GM12872 (cell line): Measurements from ENCODE around the gene SCN4B.

Source experiments
- TF ChIP-seq, protein P1 (sequence below): IDR thresholded peaks from 3 replicates; pipeline ENCODE4 v1.5.1; 2011; ENCODE audit warnings: low read depth, mild to moderate bottlenecking, low read length, moderate library complexity; ENCODE audit not compliant: insufficient read depth

Gene SCN4B

GRCh38 chr11:118133816-118134215, 18.8 kb downstream of the SCN4B start:
- TF ChIP-seq, protein P1, sequence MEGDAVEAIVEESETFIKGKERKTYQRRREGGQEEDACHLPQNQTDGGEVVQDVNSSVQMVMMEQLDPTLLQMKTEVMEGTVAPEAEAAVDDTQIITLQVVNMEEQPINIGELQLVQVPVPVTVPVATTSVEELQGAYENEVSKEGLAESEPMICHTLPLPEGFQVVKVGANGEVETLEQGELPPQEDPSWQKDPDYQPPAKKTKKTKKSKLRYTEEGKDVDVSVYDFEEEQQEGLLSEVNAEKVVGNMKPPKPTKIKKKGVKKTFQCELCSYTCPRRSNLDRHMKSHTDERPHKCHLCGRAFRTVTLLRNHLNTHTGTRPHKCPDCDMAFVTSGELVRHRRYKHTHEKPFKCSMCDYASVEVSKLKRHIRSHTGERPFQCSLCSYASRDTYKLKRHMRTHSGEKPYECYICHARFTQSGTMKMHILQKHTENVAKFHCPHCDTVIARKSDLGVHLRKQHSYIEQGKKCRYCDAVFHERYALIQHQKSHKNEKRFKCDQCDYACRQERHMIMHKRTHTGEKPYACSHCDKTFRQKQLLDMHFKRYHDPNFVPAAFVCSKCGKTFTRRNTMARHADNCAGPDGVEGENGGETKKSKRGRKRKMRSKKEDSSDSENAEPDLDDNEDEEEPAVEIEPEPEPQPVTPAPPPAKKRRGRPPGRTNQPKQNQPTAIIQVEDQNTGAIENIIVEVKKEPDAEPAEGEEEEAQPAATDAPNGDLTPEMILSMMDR, result no peak

DNA sequence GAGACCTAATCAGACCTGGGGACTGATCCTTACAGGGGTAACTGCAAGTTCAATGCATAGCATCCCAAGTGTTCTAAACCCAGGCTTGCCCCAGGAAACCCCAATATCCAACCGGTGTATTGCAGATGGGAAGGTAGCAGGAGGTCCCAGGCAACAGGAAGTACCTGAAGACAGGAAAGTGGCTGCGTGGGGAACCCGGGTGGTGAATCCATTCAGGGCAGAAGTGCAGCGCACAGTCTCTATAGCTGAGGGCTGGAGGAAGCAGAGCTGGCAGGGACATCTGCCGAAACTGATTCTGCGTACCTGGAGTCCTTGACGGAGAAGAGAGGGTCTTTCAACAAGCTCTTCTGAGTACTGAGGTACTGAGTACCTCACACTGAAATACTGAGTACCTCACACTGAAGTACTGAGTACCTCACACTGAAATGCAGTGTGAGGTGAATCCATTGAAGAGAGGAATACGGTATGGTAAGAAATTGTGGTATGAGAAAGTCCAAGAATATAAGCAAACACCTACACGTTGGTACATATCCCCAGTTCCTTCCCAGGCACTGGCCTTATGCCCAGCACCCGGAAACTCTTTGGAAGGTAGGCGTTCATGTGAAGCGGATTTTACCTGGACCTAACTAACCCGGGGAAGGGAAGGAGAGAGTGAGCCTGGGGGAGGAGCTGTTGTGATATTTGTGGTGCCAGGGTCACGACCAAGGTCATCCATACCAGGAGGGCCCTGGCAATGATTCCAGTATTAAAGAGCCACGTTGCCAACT, 20.1 kb downstream of the SCN4B start:
- TF ChIP-seq, protein P1, result no peak

DNA sequence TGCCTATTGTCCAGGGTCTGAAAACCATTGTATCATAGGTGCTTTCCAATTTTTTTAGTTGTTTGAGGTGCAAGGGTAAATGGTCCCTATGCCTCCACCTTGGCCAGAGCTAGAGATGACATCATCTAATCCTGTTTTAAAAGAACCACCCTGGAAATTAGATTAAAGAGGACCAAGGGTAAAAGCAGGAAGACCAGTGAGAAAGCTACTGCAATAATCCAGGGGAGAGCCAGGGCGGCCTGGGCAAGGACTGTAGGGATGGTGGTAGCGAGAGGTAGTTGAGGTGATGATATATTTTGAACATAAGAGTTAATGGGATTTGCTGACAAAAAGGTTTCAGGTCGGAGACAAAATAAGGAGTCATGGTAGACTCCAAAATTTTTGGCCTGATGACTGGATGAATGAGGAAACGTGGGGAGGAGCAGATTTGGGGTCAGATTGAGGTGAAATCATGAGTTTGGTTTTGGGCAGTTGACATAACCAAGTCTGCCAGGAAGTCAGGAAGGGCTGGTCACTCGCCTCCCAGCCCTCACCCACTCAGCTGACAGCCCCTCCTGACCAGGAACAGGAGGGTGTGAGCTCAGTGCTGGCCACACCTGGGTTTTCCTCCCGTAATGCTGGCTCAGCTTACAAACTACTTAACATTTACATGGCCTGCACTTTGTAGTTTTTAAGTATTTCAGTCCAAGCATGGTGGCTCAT, 23.0 kb downstream of the SCN4B start:
- TF ChIP-seq, protein P1, result no peak

GRCh38 chr11:118128721-118129470, 23.7 kb downstream of the SCN4B start:
- TF ChIP-seq, protein P1, result no peak

DNA sequence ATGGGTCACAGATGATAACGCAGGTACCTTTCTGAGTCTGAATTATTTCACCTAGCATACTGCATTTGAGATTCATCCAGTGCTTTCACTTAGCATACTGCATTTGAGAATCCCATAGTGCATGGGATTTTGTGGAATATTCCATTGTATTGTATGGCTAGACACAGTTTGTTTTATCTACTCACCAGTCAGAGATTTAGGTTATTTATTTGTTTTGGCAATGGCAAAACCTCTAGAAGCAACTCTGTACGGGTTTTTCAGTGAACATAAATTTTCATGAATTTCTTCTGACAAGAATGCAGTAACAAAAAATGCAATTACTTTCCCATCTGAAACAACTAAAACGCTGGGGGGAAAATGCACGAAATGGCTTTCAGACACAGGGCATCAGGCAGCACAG, 24.3 kb downstream of the SCN4B start:
- TF ChIP-seq, protein P1, result no peak

DNA sequence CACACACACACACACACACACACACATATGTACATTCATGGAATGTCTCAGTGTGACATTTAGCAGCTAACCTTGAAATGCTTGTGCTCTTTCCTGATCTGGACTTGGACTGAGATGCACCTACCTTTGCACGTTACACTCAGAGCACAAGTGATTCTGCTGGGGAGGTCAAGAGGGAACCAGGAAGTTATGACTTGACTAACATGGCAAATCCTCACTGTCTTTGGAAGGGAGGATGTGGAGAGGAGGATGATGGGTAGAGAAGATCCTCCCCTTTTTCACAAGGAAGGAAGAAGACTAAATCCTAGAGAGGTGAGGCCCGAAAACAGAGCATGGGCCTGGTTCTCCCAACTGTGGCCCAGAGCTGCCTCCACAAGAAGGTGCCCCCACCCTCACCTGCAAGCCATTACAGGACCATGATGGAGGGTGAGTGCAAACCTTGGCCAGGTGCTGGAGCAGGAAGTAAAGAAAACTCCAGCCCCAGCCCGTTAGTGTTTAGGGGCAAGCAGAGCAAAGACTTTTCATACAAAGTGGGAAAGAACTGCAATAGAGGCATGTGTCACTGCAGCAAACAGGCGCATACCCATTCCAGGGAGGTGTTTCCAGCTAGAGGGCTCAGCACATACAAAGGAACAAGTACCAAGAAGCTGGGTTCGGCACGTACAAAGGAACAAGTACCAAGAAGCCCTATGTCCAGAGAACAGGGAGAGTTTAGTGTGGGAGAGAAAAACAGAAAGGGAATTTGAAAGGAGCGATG, 26.4 kb downstream of the SCN4B start:
- TF ChIP-seq, protein P1, result no peak
